ENCODE data around the gene SNRNP48. TPM values are rescaled to one million over a fixed set of nuclear protein-coding genes. Genes with fewer than 3 reads are reported as not detected.

Gene SNRNP48
- polyA plus RNA-seq, 1 donor from 2014 or later: 17.5 TPM

- no peak overlapping the region for H3K27ac ChIP-seq (ENCODE audit: low read length)
These were observed 46.9 kb upstream of the SNRNP48 start for GRCh38 chr6:7542874-7543624.

More at GRCh38 chr6:7542874-7543624, 46.9 kb upstream of the SNRNP48 start:
- Histone ChIP-seq H3K4me3 (ENCODE audit: low read length) (peak overlapping the region; percentile 79), H2AFZ (ENCODE audit: low read depth, low read length) (no peak overlapping the region), H3K9me2 (ENCODE audit: insufficient read depth, low read length) (no peaks in the 10 kb centered on the region), H3K36me3 (ENCODE audit: insufficient read depth, low read length) (no peaks in the 10 kb centered on the region), H3K9ac (ENCODE audit: low read length) (no peak overlapping the region), H3K9me3 (ENCODE audit: low read length) (no peaks in the 10 kb centered on the region), H4K20me1 (ENCODE audit: insufficient read depth) (no peaks in the 10 kb centered on the region), H3F3A (ENCODE audit: insufficient read depth, low read length, poor library complexity, severe bottlenecking) (no peaks in the 10 kb centered on the region), H3K4me2 (ENCODE audit: low read length) (no peak overlapping the region), H3K27me3 (ENCODE audit: insufficient read depth, low read depth, low read length) (peaks cover 61% of the 10 kb centered on the region), H3K79me2 (replicated peaks; ENCODE audit: insufficient read depth, low read length) (no peaks in the 10 kb centered on the region)
- no peak for TF ChIP-seq POLR2AphosphoS5 (IDR thresholded peaks at IDR 0.05)
- no peak for TF ChIP-seq TAF1 (IDR thresholded peaks at IDR 0.05; ENCODE audit: low read depth)
- no peak for TF ChIP-seq EZH2 (IDR thresholded peaks at IDR 0.05; ENCODE audit: borderline replicate concordance, insufficient read depth, low read length, poor library complexity, severe bottlenecking)
- no peak for TF ChIP-seq REST (IDR thresholded peaks at IDR 0.05; ENCODE audit: borderline replicate concordance)
- no peak for TF ChIP-seq SMC3 (conservative IDR thresholded peaks at IDR 0.05; ENCODE audit: poor library complexity)
- no peak for TF ChIP-seq MXI1 (conservative IDR thresholded peaks at IDR 0.05; ENCODE audit: poor library complexity, severe bottlenecking)
- TF ChIP-seq RAD21 (conservative IDR thresholded peaks at IDR 0.05): no peak
- TF ChIP-seq EP300 (conservative IDR thresholded peaks at IDR 0.05; ENCODE audit: poor library complexity, severe bottlenecking): no peak
- no peak for TF ChIP-seq CTCF (IDR thresholded peaks at IDR 0.05; ENCODE audit: poor library complexity, severe bottlenecking)

Measured in neural cell (in vitro differentiated cells).